Esophagus squamous epithelium (tissue), 5 donors: ENCODE measurements around the gene LAMTOR2. TPM values are rescaled to one million over a fixed set of nuclear protein-coding genes. Genes with fewer than 3 reads are reported as not detected.

Source experiments
- DNase-seq: peaks from one replicate; lab custom pipeline; 2025; lab: John Stamatoyannopoulos, UW
- H3K27ac ChIP-seq, 4 donors: fragments of 200-600 bp; sonication (generic); one replicate each; pipeline ENCODE4 v1.5.1; 2016 to 2019; ENCODE audit warnings: mild to moderate bottlenecking in 1 of 4
- H3K27me3 ChIP-seq, 4 donors: fragments of 200-600 bp; sonication (generic); 1 replicate in 3 of 4; 2 replicates in 1 of 4; pipeline versions ENCODE4 v1.5.1 to v1.6.0; 2017 to 2021; ENCODE audit warnings: antibody characterized with exemption in 1 of 4
- H3K36me3 ChIP-seq, 3 donors: fragments of 200-600 bp; sonication (generic); one replicate each; pipeline ENCODE4 v1.5.1; 2016 to 2019
- H3K4me1 ChIP-seq, 3 donors: fragments of 200-600 bp; sonication (generic); one replicate each; pipeline ENCODE4 v1.5.1; 2017 to 2019
- H3K4me3 ChIP-seq, 4 donors: fragments of 200-600 bp; sonication (generic); 1 replicate in 3 of 4; 2 replicates in 1 of 4; pipeline ENCODE4 v1.5.1; 2016 to 2019; ENCODE audit warnings: mild to moderate bottlenecking in 2 of 4, moderate library complexity in 1 of 4
- H3K9me3 ChIP-seq, 3 donors: fragments of 200-600 bp; sonication (generic); one replicate each; pipeline ENCODE4 v1.5.1; 2016 to 2019
- POLR2A ChIP-seq, 4 donors: fragments of 450-650 bp; IDR thresholded peaks; one replicate each; pipeline ENCODE4 v1.6.1; 2017; ENCODE audit warnings: antibody characterized with exemption in 4 of 4, mild to moderate bottlenecking in 4 of 4, moderate library complexity in 3 of 4
- WGBS, 2 donors: methylation state at CpG; one replicate each; pipeline ENCODE4 v1.1.5; 2018; 5-methylcytosine and 5-hydroxymethylcytosine counted together
- intact Hi-C: fragments of 100-400 bp; cut with DNase I; formaldehyde crosslinking; loops from one replicate; pipeline ENCODE4 v1.15.0; 2022
- total RNA-seq, 4 donors: library from RNA; depleted of rRNA; stranded (reverse); fragments of >200 nt; gene quantifications; one replicate each; pipeline ENCODE4 v1.1.0, GENCODE V29; 2016
- TF ChIP-seq, protein P1 (sequence below), 6 experiments: fragments of 450-650 bp in 4 of 6; fragments of 200-600 bp in 2 of 6; sonication (generic) in 2 of 6; IDR thresholded peaks; one replicate each; pipeline ENCODE4 v1.5.1; 2016 to 2019; ENCODE audit warnings: antibody characterized with exemption in 6 of 6, mild to moderate bottlenecking in 4 of 6, moderate library complexity in 4 of 6
- donor health status: DM: yes; HTN: yes; CAD: no.

Gene LAMTOR2
- total RNA-seq, 4 donors from 2014 or later: 41.4 to 67.1 (median 53.3) TPM

- intact Hi-C loops: no loop called here
- peak overlapping the region in 3 of 4 donors; percentile 40 to 96 (median 92) for H3K27ac ChIP-seq
- H3K27me3 ChIP-seq: no peaks in the 10 kb centered on the region
- no peaks in the 10 kb centered on the region for H3K36me3 ChIP-seq
- WGBS, 2 donors: 61 to 64% methylated on average over 3 of the region's 3 CpGs
- DNase-seq: no peak
- peaks cover 45 to 87% (median 52%) of the 10 kb centered on the region in 3 donors for H3K4me1 ChIP-seq
- H3K9me3 ChIP-seq: no peaks in the 10 kb centered on the region
- TF ChIP-seq, protein P1, sequence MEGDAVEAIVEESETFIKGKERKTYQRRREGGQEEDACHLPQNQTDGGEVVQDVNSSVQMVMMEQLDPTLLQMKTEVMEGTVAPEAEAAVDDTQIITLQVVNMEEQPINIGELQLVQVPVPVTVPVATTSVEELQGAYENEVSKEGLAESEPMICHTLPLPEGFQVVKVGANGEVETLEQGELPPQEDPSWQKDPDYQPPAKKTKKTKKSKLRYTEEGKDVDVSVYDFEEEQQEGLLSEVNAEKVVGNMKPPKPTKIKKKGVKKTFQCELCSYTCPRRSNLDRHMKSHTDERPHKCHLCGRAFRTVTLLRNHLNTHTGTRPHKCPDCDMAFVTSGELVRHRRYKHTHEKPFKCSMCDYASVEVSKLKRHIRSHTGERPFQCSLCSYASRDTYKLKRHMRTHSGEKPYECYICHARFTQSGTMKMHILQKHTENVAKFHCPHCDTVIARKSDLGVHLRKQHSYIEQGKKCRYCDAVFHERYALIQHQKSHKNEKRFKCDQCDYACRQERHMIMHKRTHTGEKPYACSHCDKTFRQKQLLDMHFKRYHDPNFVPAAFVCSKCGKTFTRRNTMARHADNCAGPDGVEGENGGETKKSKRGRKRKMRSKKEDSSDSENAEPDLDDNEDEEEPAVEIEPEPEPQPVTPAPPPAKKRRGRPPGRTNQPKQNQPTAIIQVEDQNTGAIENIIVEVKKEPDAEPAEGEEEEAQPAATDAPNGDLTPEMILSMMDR (IDR thresholded peaks at IDR 0.05): no peak
- no peak for TF ChIP-seq POLR2A (IDR thresholded peaks at IDR 0.05)
- no peak overlapping the region for H3K4me3 ChIP-seq
These were observed 53.5 kb downstream of the LAMTOR2 start for GRCh38 chr1:156108057-156108456.

Other genes starting within 250 kb of the LAMTOR2 start
- gene GON4L, start 197.6 kb upstream of the LAMTOR2 start, total RNA-seq: 10 to 100 TPM; 12.2 to 32.8 (median 18.7) TPM
- 1 to 10 TPM in 3 of 4 donors, under 1 TPM in 1; 0.87 to 5.3 (median 2.7) TPM for gene SYT11, start 195.2 kb upstream of the LAMTOR2 start, total RNA-seq
- 10 to 100 TPM; 35.3 to 55.4 (median 42.6) TPM for gene RIT1, start 143.4 kb upstream of the LAMTOR2 start, total RNA-seq
- gene KHDC4, start 120.4 kb upstream of the LAMTOR2 start, total RNA-seq: 10 to 100 TPM; 12.4 to 48.1 (median 33.9) TPM
- not detected for gene RXFP4, start 113.1 kb upstream of the LAMTOR2 start, total RNA-seq
- gene ARHGEF2, start 76.2 kb upstream of the LAMTOR2 start, total RNA-seq: 10 to 100 TPM; 22.6 to 38.3 (median 27.5) TPM
- gene SSR2, start 33.8 kb upstream of the LAMTOR2 start, total RNA-seq: 100 to 1,000 TPM; 115 to 215 (median 179) TPM
- 10 to 100 TPM; 19.7 to 32.7 (median 25.5) TPM for gene UBQLN4, start 984 bp upstream of the LAMTOR2 start, total RNA-seq
- 100 to 1,000 TPM; 190 to 482 (median 272) TPM for gene RAB25, start 6.4 kb downstream of the LAMTOR2 start, total RNA-seq
- 1 to 10 TPM in 1 of 4 donors, under 1 TPM in 3; 0.15 to 1.4 (median 0.65) TPM for gene MEX3A, start 27.7 kb downstream of the LAMTOR2 start, total RNA-seq
- 100 to 1,000 TPM; 322 to 480 (median 403) TPM for gene LMNA, start 59.9 kb downstream of the LAMTOR2 start, total RNA-seq
- 10 to 100 TPM; 21.4 to 36.6 (median 23.1) TPM for gene SEMA4A, start 98.8 kb downstream of the LAMTOR2 start, total RNA-seq
- gene SLC25A44, start 139.3 kb downstream of the LAMTOR2 start, total RNA-seq: 10 to 100 TPM; 10.5 to 17.7 (median 15.7) TPM
- 10 to 100 TPM; 40.8 to 64.9 (median 53.5) TPM for gene PMF1, start 158.2 kb downstream of the LAMTOR2 start, total RNA-seq
- 1 to 10 TPM in 1 of 4 donors, under 1 TPM in 2, not detected in 1; 0.38 to 1.7 (median 0.40) TPM for gene BGLAP, start 187.4 kb downstream of the LAMTOR2 start, total RNA-seq
- 1 to 10 TPM in 2 of 4 donors, under 1 TPM in 2; 0.88 to 3.4 (median 2.0) TPM for gene PAQR6, start 193.3 kb downstream of the LAMTOR2 start, total RNA-seq
- gene SMG5, start 228.0 kb downstream of the LAMTOR2 start, total RNA-seq: 10 to 100 TPM; 33.6 to 60.9 (median 48.3) TPM
- 100 to 1,000 TPM in 2 of 4 donors, 10 to 100 TPM in 2; 64.9 to 140 (median 104) TPM for gene TMEM79, start 229.5 kb downstream of the LAMTOR2 start, total RNA-seq
- gene GLMP, start 240.9 kb downstream of the LAMTOR2 start, total RNA-seq: 10 to 100 TPM; 16.1 to 44.2 (median 27.7) TPM
- under 1 TPM in 1 of 4 donors, not detected in 3; 0.57 TPM for gene VHLL, start 244.5 kb downstream of the LAMTOR2 start, total RNA-seq